Transverse colon (tissue), 4 donors: ENCODE data around the gene TMSB4X. TPM values are rescaled to one million over a fixed set of nuclear protein-coding genes. Genes with fewer than 3 reads are reported as not detected.
"Not testable (repeated sequence)": the region's sequence is repeated elsewhere in the genome, so short reads cannot be mapped to it uniquely, and the experiment has no call there.

Experiments used
- DNase-seq: peaks from one replicate; pipeline ENCODE4 v3.0.0-alpha.2; 2019
- H3K27ac ChIP-seq, 4 donors: fragments of 200-600 bp; sonication (generic); 2 replicates each; pipeline ENCODE4 v1.5.1; 2016 to 2018; ENCODE audit warnings: inconsistent platforms in 4 of 4
- H3K27me3 ChIP-seq: fragments of 200-600 bp; sonication (generic); 2 replicates; pipeline ENCODE4 v1.5.1; 2017; ENCODE audit warnings: inconsistent platforms
- H3K36me3 ChIP-seq, 4 donors: fragments of 200-600 bp; sonication (generic); 2 replicates each; pipeline ENCODE4 v1.5.1; 2017 to 2019; ENCODE audit warnings: inconsistent platforms in 4 of 4
- H3K4me1 ChIP-seq, 4 donors: fragments of 200-600 bp; sonication (generic); 2 replicates each; pipeline ENCODE4 v1.5.1; 2017 to 2020; ENCODE audit warnings: inconsistent platforms in 4 of 4
- H3K4me3 ChIP-seq, 4 donors: fragments of 200-600 bp; sonication (generic); 1 replicate in 1 of 4; 2 replicates in 3 of 4; pipeline versions ENCODE4 v1.5.1 to v1.6.1; 2017 to 2019; ENCODE audit warnings: inconsistent platforms in 4 of 4
- H3K9me3 ChIP-seq, 2 donors: fragments of 200-600 bp; sonication (generic); 2 replicates each; pipeline ENCODE4 v1.5.1; 2017 to 2019; ENCODE audit warnings: inconsistent platforms in 2 of 2
- EP300 ChIP-seq: sonication (generic); formaldehyde crosslinking; IDR thresholded peaks from one replicate; pipeline ENCODE4 v1.6.1; 2017; ENCODE audit warnings: antibody characterized with exemption, low read depth
- POLR2A ChIP-seq: fragments of 450-650 bp; IDR thresholded peaks from one replicate; pipeline ENCODE4 v1.6.1; 2016; ENCODE audit warnings: antibody characterized with exemption, mild to moderate bottlenecking, moderate library complexity
- POLR2AphosphoS5 ChIP-seq, 3 donors: sonication (generic); formaldehyde crosslinking; IDR thresholded peaks; one replicate each; pipeline ENCODE4 v1.6.1; 2016; ENCODE audit warnings: antibody characterized with exemption in 3 of 3
- WGBS, 2 donors: methylation state at CpG; one replicate each; pipeline ENCODE4 v1.1.5; 2018; ENCODE audit warnings: low coverage in 1 of 2; 5-methylcytosine and 5-hydroxymethylcytosine counted together
- in situ Hi-C, 4 donors: fragments of 200-750 bp; cut with MboI; loops; one replicate each; pipeline versions ENCODE4 v1.15.0 to v1.15.1; 2017; ENCODE audit warnings: low sequenced_read_pairs in 3 of 4, low pct_ligation_motif_present in 1 of 4, low pct_unique_long_range_greater_than_20kb in 1 of 4
- intact Hi-C: fragments of 100-400 bp; cut with DNase I; formaldehyde crosslinking; loops from one replicate; pipeline ENCODE4 v1.15.1; 2023; ENCODE audit warnings: low total_unique reads
- total RNA-seq, 4 donors: library from RNA; depleted of rRNA; stranded (reverse); fragments of >200 nt; gene quantifications; one replicate each; pipeline ENCODE4 v1.1.0, GENCODE V29; 2016
- TF ChIP-seq, protein P1 (sequence below), 5 experiments: fragments of 200-600 bp in 3 of 5; fragments of 450-650 bp in 2 of 5; sonication (generic) in 3 of 5; IDR thresholded peaks; 1 replicate in 2 of 5; 2 replicates in 3 of 5; pipeline ENCODE4 v1.5.1; 2016 to 2017; ENCODE audit warnings: antibody characterized with exemption in 5 of 5, inconsistent platforms in 3 of 5, mild to moderate bottlenecking in 2 of 5, moderate library complexity in 1 of 5

The TMSB4X gene
- total RNA-seq, 4 donors from 2014 or later = 680 to 4,578 (median 2,996) TPM

DNA sequence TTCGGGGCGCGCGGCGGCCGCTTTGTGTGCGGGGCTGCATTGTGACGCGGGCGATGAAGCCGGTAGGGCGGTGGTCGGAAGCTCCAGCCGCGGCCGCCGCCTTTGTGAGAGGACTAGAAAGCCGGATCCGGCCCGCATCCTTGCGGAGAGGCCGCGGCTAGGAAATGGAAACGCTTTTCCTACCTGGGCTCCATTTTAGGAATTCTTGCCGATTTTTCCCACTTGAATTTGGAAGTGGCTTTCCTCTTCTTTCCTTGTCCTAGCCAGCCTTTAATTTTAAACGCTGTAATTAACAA, 708 bp downstream of the TMSB4X start:
- intact Hi-C loops = no loop called here
- Histone ChIP-seq H3K27me3 (no peaks in the 10 kb centered on the region), H3K4me1 (peaks cover 0 to 9% (median 3%) of the 10 kb centered on the region in 4 donors), H3K9me3 (no peaks in the 10 kb centered on the region), H3K36me3 (no peaks in the 10 kb centered on the region), H3K4me3 (peak overlapping the region; percentile 55 to 86 (median 64)), H3K27ac (peak overlapping the region; percentile 90 to 99 (median 94))
- no peak for DNase-seq
- TF ChIP-seq EP300 = no peak
- TF ChIP-seq, protein P1, sequence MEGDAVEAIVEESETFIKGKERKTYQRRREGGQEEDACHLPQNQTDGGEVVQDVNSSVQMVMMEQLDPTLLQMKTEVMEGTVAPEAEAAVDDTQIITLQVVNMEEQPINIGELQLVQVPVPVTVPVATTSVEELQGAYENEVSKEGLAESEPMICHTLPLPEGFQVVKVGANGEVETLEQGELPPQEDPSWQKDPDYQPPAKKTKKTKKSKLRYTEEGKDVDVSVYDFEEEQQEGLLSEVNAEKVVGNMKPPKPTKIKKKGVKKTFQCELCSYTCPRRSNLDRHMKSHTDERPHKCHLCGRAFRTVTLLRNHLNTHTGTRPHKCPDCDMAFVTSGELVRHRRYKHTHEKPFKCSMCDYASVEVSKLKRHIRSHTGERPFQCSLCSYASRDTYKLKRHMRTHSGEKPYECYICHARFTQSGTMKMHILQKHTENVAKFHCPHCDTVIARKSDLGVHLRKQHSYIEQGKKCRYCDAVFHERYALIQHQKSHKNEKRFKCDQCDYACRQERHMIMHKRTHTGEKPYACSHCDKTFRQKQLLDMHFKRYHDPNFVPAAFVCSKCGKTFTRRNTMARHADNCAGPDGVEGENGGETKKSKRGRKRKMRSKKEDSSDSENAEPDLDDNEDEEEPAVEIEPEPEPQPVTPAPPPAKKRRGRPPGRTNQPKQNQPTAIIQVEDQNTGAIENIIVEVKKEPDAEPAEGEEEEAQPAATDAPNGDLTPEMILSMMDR (IDR thresholded peaks at IDR 0.05) = no peak
- TF ChIP-seq POLR2AphosphoS5 (IDR thresholded peaks at IDR 0.05) = peak in 1 of 3 donors; percentile 3
- 0 to 25% methylated on average over 1 to 26 of the region's 26 CpGs for WGBS, 2 donors
- in situ Hi-C loops = loop anchor here in 2 of 4 donors (25.0 kb wide), 2 partner anchors 112 to 287 kb away; no protein-coding TSS in a partner anchor

DNA sequence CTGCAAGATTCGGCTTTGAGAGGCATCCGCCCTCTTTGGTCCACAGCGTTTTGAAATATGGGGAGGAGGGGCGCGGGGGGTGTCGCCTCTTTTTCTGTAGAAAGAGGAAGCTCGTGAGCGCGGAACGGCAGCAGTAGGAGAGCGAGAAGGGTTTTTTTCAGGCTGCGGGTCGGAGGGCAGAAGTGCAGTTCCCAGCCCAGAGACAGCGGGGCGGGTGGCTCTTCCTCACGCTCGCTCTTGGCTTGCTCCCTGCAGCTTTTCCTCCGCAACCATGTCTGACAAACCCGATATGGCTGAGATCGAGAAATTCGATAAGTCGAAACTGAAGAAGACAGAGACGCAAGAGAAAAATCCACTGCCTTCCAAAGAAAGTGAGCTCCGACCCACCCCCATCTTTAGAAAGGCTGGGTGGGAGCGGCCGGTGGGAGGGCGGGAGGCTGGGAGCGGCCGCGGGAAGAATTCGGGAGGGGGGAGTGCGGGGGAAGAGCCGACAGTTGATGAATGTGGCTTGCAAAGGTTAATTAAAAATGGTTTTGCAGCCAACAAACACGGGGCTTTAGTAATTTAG, 1.2 kb downstream of the TMSB4X start:
- Histone ChIP-seq H3K9me3 (no peaks in the 10 kb centered on the region), H3K4me3 (peak overlapping the region; percentile 55 to 86 (median 64)), H3K27me3 (no peaks in the 10 kb centered on the region), H3K4me1 (peaks cover 0 to 4% (median 1%) of the 10 kb centered on the region in 4 donors), H3K36me3 (no peaks in the 10 kb centered on the region), H3K27ac (peak overlapping the region; percentile 90 to 99 (median 94))
- in situ Hi-C loops = loop anchor here in 2 of 4 donors (25.0 kb wide), 2 partner anchors 111 to 286 kb away; no protein-coding TSS in a partner anchor
- intact Hi-C loops = no loop called here
- WGBS, 2 donors = 0 to 39% methylated on average over 1 to 34 of the region's 34 CpGs
- no peak for DNase-seq
- TF ChIP-seq, protein P1 (IDR thresholded peaks at IDR 0.05) = no peak
- TF ChIP-seq POLR2A (no peak), EP300 (no peak), POLR2AphosphoS5 (IDR thresholded peaks at IDR 0.05) (no peak)

DNA sequence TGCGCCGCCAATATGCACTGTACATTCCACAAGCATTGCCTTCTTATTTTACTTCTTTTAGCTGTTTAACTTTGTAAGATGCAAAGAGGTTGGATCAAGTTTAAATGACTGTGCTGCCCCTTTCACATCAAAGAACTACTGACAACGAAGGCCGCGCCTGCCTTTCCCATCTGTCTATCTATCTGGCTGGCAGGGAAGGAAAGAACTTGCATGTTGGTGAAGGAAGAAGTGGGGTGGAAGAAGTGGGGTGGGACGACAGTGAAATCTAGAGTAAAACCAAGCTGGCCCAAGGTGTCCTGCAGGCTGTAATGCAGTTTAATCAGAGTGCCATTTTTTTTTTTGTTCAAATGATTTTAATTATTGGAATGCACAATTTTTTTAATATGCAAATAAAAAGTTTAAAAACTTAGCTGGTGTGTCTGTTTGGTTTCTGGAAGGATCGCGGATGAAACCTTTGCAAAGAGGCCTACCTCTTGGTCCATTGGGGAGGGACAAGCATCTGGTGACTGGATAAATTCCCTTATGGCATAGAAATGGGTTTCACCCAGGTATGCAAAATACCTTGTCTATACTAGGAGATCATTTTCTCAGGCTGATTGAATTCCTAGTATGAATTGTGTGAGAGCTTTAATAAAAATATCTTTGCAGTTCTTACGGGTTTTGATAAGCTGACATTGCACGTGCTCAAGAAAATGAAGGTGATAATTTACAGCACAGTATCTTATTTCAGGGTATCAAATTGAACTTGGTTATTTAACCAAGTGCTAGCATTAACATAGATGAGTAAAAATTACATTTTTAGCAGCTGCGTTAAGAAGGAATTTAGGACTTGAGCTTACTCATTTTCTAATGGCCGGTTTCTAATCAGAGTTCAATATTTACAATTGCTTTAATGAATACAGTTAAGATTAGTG, 2.2 kb downstream of the TMSB4X start:
- peak overlapping the region; percentile 90 to 99 (median 94) for H3K27ac ChIP-seq
- DNase-seq, H3K27me3 ChIP-seq, H3K4me1 ChIP-seq, H3K36me3 ChIP-seq, H3K9me3 ChIP-seq, intact Hi-C loops: not testable (repeated sequence)
- TF ChIP-seq POLR2A = peak; percentile 10
- TF ChIP-seq POLR2AphosphoS5 (IDR thresholded peaks at IDR 0.05) = peak in 1 of 3 donors; percentile 37
- in situ Hi-C loops = loop anchor here in 2 of 4 donors (25.0 kb wide), 2 partner anchors 110 to 285 kb away; no protein-coding TSS in a partner anchor
- peak overlapping the region in 3 of 4 donors; percentile 55 to 86 (median 67) for H3K4me3 ChIP-seq
- WGBS, 2 donors = 22 to 52% methylated on average over 4 to 12 of the region's 12 CpGs

DNA sequence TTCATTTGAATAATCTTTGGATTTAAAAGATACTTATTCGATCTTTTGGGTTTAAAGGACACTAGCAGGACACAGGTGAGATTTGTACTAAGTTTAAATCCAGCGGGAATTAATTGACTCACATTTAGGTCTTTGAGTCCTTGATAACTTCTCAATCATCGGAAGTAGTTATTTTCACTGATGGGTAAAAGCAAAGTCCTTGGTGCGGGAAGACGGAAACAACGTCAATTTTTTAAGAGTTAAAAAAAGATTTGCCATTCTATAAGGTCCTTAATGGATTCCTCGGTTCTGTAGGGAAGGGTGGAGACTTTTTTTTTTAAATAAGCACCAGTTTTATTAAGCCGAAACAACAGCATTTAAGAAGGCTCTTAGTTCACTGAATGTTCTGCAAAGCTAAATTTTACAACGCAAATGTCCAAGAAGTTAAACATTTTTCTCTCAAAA, 2.9 kb downstream of the TMSB4X start:
- no peak for TF ChIP-seq POLR2A
- peak overlapping the region in 3 of 4 donors; percentile 55 to 86 (median 67) for H3K4me3 ChIP-seq
- peak overlapping the region; percentile 90 to 99 (median 94) for H3K27ac ChIP-seq
- 40 to 52% methylated on average over 6 to 9 of the region's 9 CpGs for WGBS, 2 donors
- intact Hi-C loops = no loop called here
- no peaks in the 10 kb centered on the region for H3K27me3 ChIP-seq
- H3K4me1 ChIP-seq = no peaks in the 10 kb centered on the region
- no peaks in the 10 kb centered on the region for H3K36me3 ChIP-seq
- no peak for DNase-seq
- H3K9me3 ChIP-seq = no peaks in the 10 kb centered on the region
- in situ Hi-C loops = loop anchor here in 2 of 4 donors (25.0 kb wide), 2 partner anchors 110 to 285 kb away; no protein-coding TSS in a partner anchor
